ENCODE results near the gene IFNA21.

GRCh38 chr9:21160178-21160577, 6.3 kb downstream of the IFNA21 start:
- TF ChIP-seq FOSL1 (IDR thresholded peaks at IDR 0.05; ENCODE audit: insufficient read depth, low read depth, low read length) (no peak), POLR2A (IDR thresholded peaks at IDR 0.05; ENCODE audit: control extremely low read depth in 1 of 2, low read depth in 2 of 2, low read length in 2 of 2) (no peak), EP300 (IDR thresholded peaks at IDR 0.05; ENCODE audit: borderline replicate concordance in 1 of 2, low read depth in 2 of 2, low read length in 2 of 2) (no peak), JUND (IDR thresholded peaks at IDR 0.05; ENCODE audit: low read length) (no peak), CTCF (IDR thresholded peaks at IDR 0.05; ENCODE audit: control extremely low read depth in 1 of 3, insufficient read depth in 1 of 3, low read depth in 1 of 3, low read length in 3 of 3) (no peak)

Data from H1 (cell line).